CD4-positive, alpha-beta T cell treated with Interleukin-15 for 1 hour (primary cell): ENCODE results near the gene GPC6.

Experiments used
- DNase-seq: peaks from one replicate; pipeline ENCODE4 v3.0.0-alpha.2; 2020

The GPC6 gene

DNA sequence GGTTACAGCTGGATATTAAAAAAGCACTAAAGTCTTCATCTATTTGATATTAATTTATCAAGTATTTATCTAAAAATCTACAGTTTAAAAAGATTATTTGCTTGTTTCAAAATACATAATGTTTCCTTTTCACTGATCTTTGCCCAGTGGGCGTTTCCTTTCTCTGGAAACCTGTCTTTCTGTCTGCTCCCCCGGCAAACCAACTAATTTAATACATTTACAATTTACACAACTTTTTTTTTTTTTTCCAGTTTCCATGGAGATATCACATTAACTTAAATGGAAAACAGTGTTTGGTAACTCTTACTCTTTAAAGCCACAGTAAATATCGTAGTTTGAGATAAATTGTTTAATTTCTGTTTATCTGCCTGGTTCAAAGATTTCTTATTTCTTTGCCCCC lies 5.3 kb downstream of the GPC6 start:
- DNase-seq: no peak

GRCh38 chr13:93233997-93234416 lies 7.4 kb downstream of the GPC6 start:
- no peak for DNase-seq

GRCh38 chr13:93234459-93234858 lies 7.9 kb downstream of the GPC6 start:
- no peak for DNase-seq

DNA sequence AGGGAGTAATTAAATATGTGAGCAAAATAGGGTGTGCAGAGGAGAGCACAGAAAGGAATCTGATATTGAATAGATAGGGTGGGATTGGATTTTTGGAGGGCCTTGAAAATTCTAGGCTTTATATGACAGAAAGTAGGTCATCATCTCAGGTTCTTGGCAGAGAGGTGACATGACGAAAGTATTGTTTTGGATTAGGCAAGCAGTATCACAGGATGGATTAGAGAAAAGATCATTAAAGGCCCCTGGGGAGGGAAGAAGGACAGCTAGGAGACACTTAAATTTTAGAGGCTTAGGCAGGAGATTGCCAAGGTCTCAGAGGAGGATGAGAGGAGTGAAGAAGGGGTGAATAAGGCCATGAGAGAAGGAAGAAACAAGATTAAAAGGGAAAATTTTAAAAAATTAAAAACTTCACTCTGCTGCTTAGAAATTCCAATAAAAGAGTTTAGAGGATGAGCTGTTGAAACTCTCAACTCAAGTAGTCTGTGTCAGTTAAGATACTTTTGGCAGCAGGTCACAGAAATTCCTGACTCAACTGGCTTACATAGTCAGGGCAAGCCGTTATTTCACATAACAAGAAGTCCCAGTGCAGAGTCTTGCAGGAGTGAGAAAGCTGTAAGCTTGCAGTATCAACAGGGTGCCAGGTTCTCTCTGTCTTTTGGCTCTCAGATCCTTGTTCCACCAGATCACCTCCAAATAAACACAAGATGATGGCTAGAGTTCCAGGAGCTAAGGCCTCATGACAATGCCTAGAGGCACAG lies 8.8 kb downstream of the GPC6 start:
- no peak for DNase-seq

DNA sequence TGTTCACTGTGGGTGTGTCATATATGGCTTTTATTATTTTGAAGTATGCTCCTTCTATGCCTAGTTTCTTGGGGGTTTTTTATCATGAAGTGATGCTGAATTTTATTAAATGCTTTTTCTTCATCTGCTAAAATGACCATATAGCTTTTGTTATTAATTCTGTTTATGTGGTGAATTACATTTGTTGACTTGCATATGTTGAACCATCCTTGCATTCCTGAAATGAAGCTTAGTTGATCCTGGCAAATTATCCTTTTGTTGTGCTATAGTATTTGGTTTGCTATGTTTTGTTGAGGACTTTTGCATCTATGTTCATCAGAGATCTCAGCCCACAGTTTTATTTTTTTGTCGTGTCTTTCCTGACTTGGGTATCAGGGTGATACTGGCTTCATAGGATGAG lies 12.1 kb downstream of the GPC6 start:
- no peak for DNase-seq

DNA sequence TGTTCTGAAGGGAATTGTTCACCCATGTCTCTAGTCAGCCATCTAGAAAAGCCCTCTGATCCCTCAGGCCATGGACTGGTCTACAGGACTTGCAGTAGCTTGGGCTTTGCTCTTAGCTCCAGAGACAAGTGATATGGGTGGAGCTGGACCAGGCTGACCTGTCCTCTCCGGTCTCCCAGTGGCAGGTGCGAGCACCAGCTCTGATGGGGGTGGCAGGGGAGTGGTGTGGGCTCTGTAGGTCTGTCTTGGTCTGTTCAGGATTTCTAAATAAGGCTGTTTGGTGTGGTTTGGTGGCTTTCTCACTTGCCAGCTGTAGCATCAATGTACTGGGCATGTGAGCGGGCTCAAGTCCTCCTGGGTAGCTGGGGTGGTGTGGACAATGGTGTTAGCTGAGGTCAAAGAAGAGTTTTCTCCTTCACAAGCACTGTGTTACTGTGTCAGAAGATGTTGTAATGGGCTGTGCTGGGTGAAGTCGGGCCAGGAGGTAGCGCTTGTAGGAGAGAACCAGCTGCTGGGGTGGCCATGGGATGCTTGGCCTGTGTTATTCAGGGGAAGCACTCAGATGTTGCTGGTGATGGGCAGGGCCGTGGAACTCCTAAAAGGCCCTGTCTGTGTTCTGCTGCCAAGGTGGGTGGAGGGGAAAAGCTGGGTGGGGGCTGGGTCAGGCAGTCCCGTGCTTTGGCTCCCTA lies 16.9 kb downstream of the GPC6 start:
- no peak for DNase-seq

GRCh38 chr13:93244141-93244917 lies 17.7 kb downstream of the GPC6 start:
- no peak for DNase-seq

DNA sequence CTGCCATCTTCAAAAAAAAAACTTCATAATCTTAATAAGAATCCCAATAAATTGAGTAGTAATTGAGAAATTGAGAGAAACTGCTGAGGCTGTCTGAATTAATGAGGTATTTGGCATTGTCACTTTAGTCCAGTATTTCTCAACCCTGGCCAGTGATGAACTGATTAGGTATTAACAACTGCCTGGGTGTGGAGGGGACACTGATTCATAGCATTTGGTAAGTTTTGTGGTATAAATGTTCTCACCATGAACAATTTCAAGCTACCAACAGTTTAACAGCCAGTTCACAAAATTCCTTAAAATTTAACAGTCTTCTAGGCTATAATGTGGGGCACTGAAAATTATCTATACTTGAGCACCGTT lies 18.3 kb downstream of the GPC6 start:
- DNase-seq: no peak

- no peak for DNase-seq
Observed at GRCh38 chr13:93246069-93246468, 19.5 kb downstream of the GPC6 start.

GRCh38 chr13:93248627-93249047 lies 22.0 kb downstream of the GPC6 start:
- no peak for DNase-seq

GRCh38 chr13:93249364-93250306 lies 23.0 kb downstream of the GPC6 start:
- DNase-seq: no peak

- no peak for DNase-seq
Observed at GRCh38 chr13:93254775-93255174, 28.2 kb downstream of the GPC6 start.

GRCh38 chr13:93256998-93257397 lies 30.4 kb downstream of the GPC6 start:
- no peak for DNase-seq

GRCh38 chr13:93259527-93260080 lies 33.0 kb downstream of the GPC6 start:
- DNase-seq: no peak

- no peak for DNase-seq
Observed at GRCh38 chr13:93260591-93260990, 34.0 kb downstream of the GPC6 start.

GRCh38 chr13:93262729-93263345 lies 36.2 kb downstream of the GPC6 start:
- DNase-seq: no peak

- DNase-seq: no peak
Observed at GRCh38 chr13:93264876-93265275, 38.3 kb downstream of the GPC6 start.

DNA sequence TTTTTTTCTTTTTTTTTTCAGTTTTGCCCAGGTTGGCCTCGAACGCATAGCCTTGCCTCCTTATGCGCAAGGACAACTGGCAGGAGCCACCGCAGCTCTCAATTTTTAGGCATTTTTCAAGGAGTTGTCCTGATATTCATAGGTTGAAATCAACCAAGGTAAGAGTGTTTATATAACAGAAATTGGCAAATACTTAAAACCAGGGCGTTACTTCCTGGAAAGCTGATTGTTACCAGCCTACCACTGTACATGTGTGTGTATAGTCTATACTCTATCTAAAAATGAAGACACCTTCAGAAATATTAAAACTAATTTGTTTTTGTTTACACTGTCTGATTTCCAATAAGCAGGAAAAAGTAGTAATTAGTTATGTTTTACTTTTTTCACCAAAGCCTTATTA lies 39.2 kb downstream of the GPC6 start:
- DNase-seq: no peak

DNA sequence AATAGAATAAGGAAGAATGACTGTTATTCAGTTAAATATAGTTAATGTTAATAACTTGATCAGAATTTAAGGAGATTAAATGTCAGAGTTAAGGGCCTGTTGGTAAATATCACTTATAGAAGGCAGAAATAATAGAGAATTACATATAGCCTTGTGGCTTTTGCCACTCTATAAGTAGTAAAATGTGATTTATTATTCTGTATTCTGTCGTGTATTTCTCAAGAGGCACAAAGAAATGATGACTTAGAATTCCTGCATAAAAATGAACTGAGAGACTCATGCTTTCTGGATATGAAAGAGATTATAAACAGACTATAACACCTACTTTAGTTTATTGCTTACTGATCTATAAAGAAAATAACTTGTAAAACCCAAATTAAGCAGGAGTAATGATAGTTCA lies 40.1 kb downstream of the GPC6 start:
- no peak for DNase-seq

DNA sequence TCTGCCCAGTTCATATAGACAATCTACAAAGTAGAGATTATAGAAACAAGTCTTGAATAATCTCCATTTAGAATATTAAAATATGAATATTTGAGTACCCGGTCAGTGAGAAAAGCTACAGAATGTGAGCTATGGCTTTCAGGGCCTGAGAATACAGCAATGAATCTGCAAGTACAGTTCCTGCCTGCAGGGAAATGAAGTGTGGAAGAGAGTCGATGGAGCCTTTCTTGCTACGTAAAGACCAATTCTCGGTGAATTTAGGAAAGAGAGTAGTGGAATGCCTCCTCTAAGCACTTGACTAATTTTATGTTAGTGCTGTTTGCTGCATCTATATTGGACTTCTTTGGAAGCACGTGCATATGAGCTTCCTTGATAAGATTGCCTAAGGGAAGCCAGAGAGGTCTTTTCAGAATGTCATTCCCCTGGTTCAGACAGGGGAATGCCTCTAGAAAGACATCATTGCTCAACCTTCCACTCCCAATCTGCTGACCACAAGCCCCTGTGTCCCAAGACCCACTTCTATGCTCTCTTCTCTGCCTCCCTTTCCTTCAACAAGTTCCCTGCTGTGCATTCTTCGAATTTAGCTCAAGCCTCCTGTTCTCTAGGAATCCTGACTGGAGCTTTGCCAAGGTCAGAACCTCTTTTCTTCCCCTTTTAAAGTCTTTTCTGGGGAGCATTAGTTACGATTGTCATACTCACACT lies 41.9 kb downstream of the GPC6 start:
- no peak for DNase-seq
